K562 (cell line): ENCODE measurements around the gene TARBP2. TPM values are rescaled to one million over a fixed set of nuclear protein-coding genes. Genes with fewer than 3 reads are reported as not detected.

Source experiments
- EWSR1 ChIP-seq: fragments of 450-650 bp; IDR thresholded peaks from 2 replicates; pipeline ENCODE4 v1.6.1; 2018; ENCODE audit warnings: borderline replicate concordance, mild to moderate bottlenecking, low read depth, moderate library complexity; ENCODE audit not compliant: partially characterized antibody
- ILK ChIP-seq: fragments of 450-650 bp; IDR thresholded peaks from 2 replicates; pipeline ENCODE4 v1.6.1; 2016; ENCODE audit warnings: missing genetic modification characterization, low read depth, mild to moderate bottlenecking, missing compliant biosample characterization, moderate library complexity, borderline replicate concordance
- NFYB ChIP-seq: IDR thresholded peaks from 2 replicates; pipeline ENCODE4 v1.6.1; 2011; ENCODE audit warnings: mild to moderate bottlenecking, moderate library complexity; ENCODE audit not compliant: insufficient read length; ENCODE audit errors: extremely low read depth
- PCBP2 ChIP-seq: fragments of 200-400 bp; formaldehyde crosslinking; IDR thresholded peaks from 2 replicates; pipeline ENCODE4 v1.6.1; 2018; ENCODE audit warnings: low read length, low read depth, mild to moderate bottlenecking, moderate library complexity; ENCODE audit not compliant: poor library complexity, severe bottlenecking
- SMARCA4 ChIP-seq: fragments of 450-650 bp; IDR thresholded peaks from 2 replicates; pipeline ENCODE4 v1.6.1; 2016
- TAF9B ChIP-seq: fragments of 450-650 bp; IDR thresholded peaks from 2 replicates; pipeline ENCODE4 v1.6.1; 2018; ENCODE audit warnings: mild to moderate bottlenecking; ENCODE audit not compliant: partially characterized antibody
- ZNF134 ChIP-seq: fragments of 250-450 bp; sonication (Bioruptor Pico); conservative IDR thresholded peaks from 2 replicates; pipeline ENCODE4 v1.4.0; 2020
- ZNF436 ChIP-seq: fragments of 250-450, 450-650 bp; sonication (Bioruptor Pico); formaldehyde crosslinking; IDR thresholded peaks from 2 replicates; pipeline ENCODE4 v1.7.0; 2020; ENCODE audit warnings: mild to moderate bottlenecking
- polyA plus RNA-seq, 8 experiments: library from polyadenylated mRNA; depleted of rRNA in 4 of 8; stranded (reverse) in 5 of 8; unstranded in 3 of 8; fragments of >200 nt; fragmentation: Nextera tagmentation in 2 of 8; fragmentation: Illumina TruSeq in 1 of 8; extraction: Ambion mirVana in 2 of 8; extraction: Trizol in 1 of 8; gene quantifications; 2 replicates each; pipeline versions ENCODE4 v1.2.1 to v1.2.3, GENCODE V29; 2011 to 2014; ENCODE audit warnings: inconsistent platforms in 1 of 8, missing spikeins in 1 of 8
- total RNA-seq, 7 experiments: library from RNA; depleted of rRNA in 6 of 7; stranded (reverse); fragments of >200 nt in 6 of 7; fragmentation: Illumina TruSeq in 2 of 7; extraction: Trizol in 2 of 7; gene quantifications; 2 replicates each; pipeline versions ENCODE4 v1.2.1 to v1.2.3, GENCODE V29; 2011 to 2021; ENCODE audit warnings: low replicate concordance in 1 of 7
- TF ChIP-seq, protein P1 (sequence below): fragments of 450-650 bp; IDR thresholded peaks from 2 replicates; pipeline ENCODE4 v1.6.1; 2017; ENCODE audit warnings: antibody characterized with exemption, mild to moderate bottlenecking
- TF ChIP-seq, protein P2 (sequence below): IDR thresholded peaks from 2 replicates; pipeline ENCODE4 v1.6.1; 2016; ENCODE audit warnings: missing genetic modification characterization, missing compliant biosample characterization
- TF ChIP-seq, protein P3 (sequence below), 2 experiments: fragments of 200-800 bp in 1 of 2; sonication (Bioruptor generic) in 1 of 2; sonication (generic) in 1 of 2; formaldehyde crosslinking in 1 of 2; IDR thresholded peaks in 1 of 2; conservative IDR thresholded peaks in 1 of 2; 2 replicates each; pipeline versions ENCODE4 v1.5.0 to v1.6.1; 2016 to 2020; ENCODE audit warnings: missing compliant biosample characterization in 1 of 2, missing genetic modification characterization in 1 of 2, missing genetic modification reagents in 1 of 2
- TF ChIP-seq, protein P4 (sequence below): fragments of 250-450 bp; sonication (Bioruptor Pico); IDR thresholded peaks from 2 replicates; pipeline ENCODE4 v1.8.0; 2021; ENCODE audit warnings: mild to moderate bottlenecking, moderate library complexity
- TF ChIP-seq, protein P5 (sequence below): sonication (generic); formaldehyde crosslinking; IDR thresholded peaks from 2 replicates; pipeline ENCODE4 v1.8.0; 2022; ENCODE audit warnings: mild to moderate bottlenecking, missing genetic modification reagents

TARBP2 gene
- total and polyA plus RNA-seq, 9 of the 15 experiments (the other 6 are each of a cell fraction or from before 2014, with no cell fraction given) = 5.6 to 69.0 (median 44.6) TPM

DNA sequence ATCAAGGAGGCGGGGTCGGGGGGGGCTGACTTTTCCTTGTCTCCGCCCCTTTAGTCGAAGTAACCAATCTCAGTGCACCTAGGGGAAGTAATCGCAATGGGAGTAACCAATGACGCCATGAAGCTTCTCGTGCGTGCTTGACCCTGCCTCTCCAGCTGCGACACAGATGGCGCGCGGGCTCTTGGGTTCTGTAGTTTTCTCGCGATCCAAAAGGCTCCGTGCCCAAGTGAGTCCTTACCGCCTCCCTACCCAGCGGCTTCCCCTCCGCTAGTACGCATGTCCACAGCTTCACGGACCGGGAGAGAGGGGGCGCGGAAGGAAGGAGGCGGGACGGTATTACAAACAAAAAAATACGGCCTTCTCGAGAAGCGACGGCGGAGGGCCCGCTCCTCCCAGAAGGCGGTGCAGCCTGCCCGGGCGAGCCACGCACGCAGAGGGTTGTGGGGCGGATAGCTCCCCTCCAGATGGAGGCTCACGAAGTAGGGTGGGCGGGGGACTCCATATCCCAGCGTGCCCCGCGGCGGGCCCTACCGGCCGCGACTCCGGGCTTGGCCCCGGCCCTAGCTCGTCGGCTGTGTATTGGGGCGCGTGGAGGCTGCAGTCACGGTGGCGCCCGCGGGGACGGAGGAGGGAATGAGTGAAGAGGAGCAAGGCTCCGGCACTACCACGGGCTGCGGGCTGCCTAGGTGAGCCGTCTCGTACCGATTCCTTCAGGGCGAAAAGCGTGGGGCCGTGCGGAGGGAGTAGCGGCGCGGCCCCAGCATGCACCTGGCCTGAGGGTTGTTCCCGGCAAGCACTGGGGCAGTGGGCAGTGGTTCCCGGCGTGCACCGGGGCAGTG lies at the start of gene TARBP2 (continued):
- no peak for TF ChIP-seq PCBP2
- no peak for TF ChIP-seq ZNF436 (CRISPR knock-in tag)
- no peak for TF ChIP-seq TAF9B
- TF ChIP-seq EWSR1 = no peak
- TF ChIP-seq ZNF134 (CRISPR knock-in tag) = peak; percentile 46; the same call in 1 of the 2 replicates
- TF ChIP-seq, protein P1, sequence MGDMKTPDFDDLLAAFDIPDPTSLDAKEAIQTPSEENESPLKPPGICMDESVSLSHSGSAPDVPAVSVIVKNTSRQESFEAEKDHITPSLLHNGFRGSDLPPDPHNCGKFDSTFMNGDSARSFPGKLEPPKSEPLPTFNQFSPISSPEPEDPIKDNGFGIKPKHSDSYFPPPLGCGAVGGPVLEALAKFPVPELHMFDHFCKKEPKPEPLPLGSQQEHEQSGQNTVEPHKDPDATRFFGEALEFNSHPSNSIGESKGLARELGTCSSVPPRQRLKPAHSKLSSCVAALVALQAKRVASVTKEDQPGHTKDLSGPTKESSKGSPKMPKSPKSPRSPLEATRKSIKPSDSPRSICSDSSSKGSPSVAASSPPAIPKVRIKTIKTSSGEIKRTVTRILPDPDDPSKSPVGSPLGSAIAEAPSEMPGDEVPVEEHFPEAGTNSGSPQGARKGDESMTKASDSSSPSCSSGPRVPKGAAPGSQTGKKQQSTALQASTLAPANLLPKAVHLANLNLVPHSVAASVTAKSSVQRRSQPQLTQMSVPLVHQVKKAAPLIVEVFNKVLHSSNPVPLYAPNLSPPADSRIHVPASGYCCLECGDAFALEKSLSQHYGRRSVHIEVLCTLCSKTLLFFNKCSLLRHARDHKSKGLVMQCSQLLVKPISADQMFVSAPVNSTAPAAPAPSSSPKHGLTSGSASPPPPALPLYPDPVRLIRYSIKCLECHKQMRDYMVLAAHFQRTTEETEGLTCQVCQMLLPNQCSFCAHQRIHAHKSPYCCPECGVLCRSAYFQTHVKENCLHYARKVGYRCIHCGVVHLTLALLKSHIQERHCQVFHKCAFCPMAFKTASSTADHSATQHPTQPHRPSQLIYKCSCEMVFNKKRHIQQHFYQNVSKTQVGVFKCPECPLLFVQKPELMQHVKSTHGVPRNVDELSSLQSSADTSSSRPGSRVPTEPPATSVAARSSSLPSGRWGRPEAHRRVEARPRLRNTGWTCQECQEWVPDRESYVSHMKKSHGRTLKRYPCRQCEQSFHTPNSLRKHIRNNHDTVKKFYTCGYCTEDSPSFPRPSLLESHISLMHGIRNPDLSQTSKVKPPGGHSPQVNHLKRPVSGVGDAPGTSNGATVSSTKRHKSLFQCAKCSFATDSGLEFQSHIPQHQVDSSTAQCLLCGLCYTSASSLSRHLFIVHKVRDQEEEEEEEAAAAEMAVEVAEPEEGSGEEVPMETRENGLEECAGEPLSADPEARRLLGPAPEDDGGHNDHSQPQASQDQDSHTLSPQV = peak; percentile 99
- TF ChIP-seq, protein P2, sequence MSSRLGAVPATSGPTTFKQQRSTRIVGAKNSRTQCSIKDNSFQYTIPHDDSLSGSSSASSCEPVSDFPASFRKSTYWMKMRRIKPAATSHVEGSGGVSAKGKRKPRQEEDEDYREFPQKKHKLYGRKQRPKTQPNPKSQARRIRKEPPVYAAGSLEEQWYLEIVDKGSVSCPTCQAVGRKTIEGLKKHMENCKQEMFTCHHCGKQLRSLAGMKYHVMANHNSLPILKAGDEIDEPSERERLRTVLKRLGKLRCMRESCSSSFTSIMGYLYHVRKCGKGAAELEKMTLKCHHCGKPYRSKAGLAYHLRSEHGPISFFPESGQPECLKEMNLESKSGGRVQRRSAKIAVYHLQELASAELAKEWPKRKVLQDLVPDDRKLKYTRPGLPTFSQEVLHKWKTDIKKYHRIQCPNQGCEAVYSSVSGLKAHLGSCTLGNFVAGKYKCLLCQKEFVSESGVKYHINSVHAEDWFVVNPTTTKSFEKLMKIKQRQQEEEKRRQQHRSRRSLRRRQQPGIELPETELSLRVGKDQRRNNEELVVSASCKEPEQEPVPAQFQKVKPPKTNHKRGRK (tag) = no peak
- TF ChIP-seq, protein P3, sequence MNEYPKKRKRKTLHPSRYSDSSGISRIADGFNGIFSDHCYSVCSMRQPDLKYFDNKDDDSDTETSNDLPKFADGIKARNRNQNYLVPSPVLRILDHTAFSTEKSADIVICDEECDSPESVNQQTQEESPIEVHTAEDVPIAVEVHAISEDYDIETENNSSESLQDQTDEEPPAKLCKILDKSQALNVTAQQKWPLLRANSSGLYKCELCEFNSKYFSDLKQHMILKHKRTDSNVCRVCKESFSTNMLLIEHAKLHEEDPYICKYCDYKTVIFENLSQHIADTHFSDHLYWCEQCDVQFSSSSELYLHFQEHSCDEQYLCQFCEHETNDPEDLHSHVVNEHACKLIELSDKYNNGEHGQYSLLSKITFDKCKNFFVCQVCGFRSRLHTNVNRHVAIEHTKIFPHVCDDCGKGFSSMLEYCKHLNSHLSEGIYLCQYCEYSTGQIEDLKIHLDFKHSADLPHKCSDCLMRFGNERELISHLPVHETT (CRISPR knock-in tag; conservative IDR thresholded peaks at IDR 0.05 in 1 of 2, IDR thresholded peaks at IDR 0.05 in 1 of 2) = peak in 1 of 2 experiments; percentile 95; a peak in 2 of 4 replicates
- TF ChIP-seq, protein P4, sequence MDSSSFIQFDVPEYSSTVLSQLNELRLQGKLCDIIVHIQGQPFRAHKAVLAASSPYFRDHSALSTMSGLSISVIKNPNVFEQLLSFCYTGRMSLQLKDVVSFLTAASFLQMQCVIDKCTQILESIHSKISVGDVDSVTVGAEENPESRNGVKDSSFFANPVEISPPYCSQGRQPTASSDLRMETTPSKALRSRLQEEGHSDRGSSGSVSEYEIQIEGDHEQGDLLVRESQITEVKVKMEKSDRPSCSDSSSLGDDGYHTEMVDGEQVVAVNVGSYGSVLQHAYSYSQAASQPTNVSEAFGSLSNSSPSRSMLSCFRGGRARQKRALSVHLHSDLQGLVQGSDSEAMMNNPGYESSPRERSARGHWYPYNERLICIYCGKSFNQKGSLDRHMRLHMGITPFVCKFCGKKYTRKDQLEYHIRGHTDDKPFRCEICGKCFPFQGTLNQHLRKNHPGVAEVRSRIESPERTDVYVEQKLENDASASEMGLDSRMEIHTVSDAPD = no peak
- peak; percentile 81 for TF ChIP-seq NFYB
- TF ChIP-seq SMARCA4 = no peak
- TF ChIP-seq, protein P5, sequence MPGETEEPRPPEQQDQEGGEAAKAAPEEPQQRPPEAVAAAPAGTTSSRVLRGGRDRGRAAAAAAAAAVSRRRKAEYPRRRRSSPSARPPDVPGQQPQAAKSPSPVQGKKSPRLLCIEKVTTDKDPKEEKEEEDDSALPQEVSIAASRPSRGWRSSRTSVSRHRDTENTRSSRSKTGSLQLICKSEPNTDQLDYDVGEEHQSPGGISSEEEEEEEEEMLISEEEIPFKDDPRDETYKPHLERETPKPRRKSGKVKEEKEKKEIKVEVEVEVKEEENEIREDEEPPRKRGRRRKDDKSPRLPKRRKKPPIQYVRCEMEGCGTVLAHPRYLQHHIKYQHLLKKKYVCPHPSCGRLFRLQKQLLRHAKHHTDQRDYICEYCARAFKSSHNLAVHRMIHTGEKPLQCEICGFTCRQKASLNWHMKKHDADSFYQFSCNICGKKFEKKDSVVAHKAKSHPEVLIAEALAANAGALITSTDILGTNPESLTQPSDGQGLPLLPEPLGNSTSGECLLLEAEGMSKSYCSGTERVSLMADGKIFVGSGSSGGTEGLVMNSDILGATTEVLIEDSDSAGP = no peak
- TF ChIP-seq ILK (tag) = no peak
